ENCODE measurements around the gene TLR10.
A peak's percentile ranks its signal among the peaks of the same experiment; 100 is the strongest.
"Not testable (repeated sequence)": the region's sequence is repeated elsewhere in the genome, so short reads cannot be mapped to it uniquely, and the experiment has no call there.

The TLR10 gene

GRCh38 chr4:38782452-38783108, at the start of gene TLR10:
Gene TLR10 (minus strand): TSS chr4:38782990. CDS start chr4:38775590, 7,400 bp downstream.
- peak; percentile 17 to 27 for DNase-seq

- DNase-seq: no peak
Measured at GRCh38 chr4:38832206-38832605, 49.4 kb upstream of the TLR10 start.

GRCh38 chr4:38831653-38832052, 48.9 kb upstream of the TLR10 start:
- no peak for DNase-seq

GRCh38 chr4:38829237-38829636, 46.4 kb upstream of the TLR10 start:
- DNase-seq: no peak

GRCh38 chr4:38823766-38824165, 41.0 kb upstream of the TLR10 start:
- DNase-seq: no peak

- DNase-seq: no peak
Measured at GRCh38 chr4:38822748-38823303, 40.0 kb upstream of the TLR10 start.

- DNase-seq: no peak
Measured at GRCh38 chr4:38821739-38822138, 38.9 kb upstream of the TLR10 start.

- DNase-seq: no peak
Measured at GRCh38 chr4:38820329-38821061, 37.7 kb upstream of the TLR10 start.

GRCh38 chr4:38819569-38819968, 36.8 kb upstream of the TLR10 start:
- no peak for DNase-seq

GRCh38 chr4:38818441-38818976, 35.7 kb upstream of the TLR10 start:
- DNase-seq: no peak

DNA sequence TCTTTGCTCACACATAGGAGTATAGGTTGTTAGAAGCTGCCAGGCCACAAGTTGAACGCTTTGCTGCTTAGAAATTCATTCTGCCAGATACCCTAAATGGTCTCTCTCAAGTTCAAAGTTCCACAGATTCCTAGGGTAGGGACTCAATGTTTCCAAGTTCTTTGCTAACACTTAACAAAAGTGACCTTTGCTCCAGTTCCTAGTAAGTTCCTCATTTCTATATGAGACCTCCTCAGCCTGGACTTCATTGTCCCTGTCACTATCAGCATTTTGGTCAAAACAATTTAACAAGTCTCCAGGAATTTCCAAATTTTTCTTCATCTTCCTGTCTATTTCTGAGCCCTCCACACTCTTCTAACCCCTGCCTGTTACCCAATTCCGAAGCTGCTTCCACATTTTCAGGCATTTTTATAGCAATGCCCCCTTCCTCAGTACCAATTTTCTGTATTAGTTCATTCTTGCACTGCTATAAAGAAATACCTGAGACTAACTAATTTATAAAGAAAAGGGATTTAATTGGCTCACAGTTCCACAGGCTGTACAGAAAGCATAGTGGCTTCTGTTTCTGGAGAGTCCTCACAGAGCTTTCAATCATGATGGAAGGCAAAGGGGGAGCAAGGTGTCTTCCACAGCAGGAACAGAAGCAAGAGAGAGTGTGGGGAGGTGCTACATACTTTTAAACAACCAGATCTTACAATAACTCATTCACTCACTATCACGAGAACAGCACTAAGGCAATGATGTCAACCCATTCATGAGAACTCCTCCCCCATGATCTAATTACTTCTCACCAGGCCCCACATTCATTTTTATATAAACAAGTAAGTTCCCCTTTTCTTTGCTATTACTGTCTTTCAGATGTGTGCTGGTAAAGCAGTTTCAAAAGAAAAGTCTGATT, 33.3 kb upstream of the TLR10 start:
- no peak for DNase-seq

- no peak for DNase-seq
Measured at GRCh38 chr4:38814386-38814785, 31.6 kb upstream of the TLR10 start.

DNA sequence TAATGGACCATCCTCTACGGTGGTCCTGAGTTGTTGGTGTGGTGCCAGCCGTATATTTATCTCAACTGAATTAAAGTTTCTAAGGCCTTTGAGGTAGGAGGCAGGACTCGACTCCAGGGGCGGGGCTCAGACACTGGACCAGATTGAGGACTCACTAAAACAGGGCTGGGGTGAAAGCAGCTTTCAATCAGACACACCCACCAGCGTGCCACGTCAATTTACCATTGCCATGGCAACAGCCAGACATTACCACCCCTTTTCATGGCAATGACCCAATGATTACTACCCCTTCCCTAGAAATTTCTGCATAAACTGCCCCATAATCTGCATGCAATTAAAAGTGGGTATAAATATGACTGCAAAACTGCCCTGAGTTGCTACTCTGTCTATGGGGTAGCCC, 28.5 kb upstream of the TLR10 start:
- DNase-seq: no peak

- DNase-seq: not testable (repeated sequence)
Measured at GRCh38 chr4:38807462-38807861, 24.7 kb upstream of the TLR10 start.

DNA sequence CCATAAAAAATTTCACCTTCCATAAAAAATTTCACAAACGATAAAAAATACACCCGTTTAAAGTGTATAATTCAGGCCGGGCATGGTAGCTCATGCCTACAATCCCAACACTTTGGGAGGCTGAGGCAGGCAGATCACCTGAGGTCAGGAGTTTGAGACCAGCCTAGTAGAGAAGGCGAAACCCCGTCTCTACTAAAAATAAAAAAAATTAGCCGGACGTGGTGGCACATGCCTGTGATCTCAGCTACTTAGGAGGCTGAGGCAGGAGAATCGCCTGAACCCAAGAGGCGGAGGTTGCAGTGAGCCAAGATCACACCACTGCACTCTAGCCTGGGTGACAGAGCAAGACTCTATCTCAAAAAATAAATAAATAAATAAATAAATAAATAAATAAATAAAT, 23.5 kb upstream of the TLR10 start:
- not testable (repeated sequence) for DNase-seq

- DNase-seq: peak; percentile 19 to 34
Measured at GRCh38 chr4:38805530-38806145, 22.8 kb upstream of the TLR10 start.

DNA sequence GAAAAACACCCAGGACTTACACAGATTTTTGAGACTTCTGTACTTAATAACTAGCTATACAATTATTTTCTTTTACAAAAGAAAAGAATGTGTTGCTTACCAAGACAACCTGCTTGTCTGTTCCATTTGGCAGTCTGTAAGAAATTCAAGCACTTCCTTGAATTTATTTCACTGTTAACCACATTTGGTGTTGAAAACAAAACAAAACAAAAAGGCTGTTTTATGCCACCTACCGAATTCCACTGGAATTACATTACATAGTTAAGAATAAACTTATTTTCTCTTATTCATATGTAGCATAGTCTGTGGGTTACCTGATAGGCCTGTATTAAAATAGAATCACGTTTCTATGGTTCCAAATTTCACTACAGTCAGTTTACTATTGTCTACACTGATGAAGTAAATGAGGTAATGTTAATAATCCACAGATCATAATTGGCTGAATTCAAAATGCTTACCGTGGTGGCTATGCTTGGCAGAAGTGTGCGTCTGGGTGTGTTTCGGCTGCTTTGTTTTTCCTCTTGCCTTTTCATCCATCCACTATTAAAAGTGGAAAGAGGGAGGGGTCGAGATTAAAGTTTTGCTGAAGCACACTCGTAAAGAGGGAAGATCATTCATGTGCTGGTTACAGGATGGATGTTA, 22.0 kb upstream of the TLR10 start, which contains the start of gene TLR1:
TLR1 (minus strand) TSS at position 138 of the 642 bp plus-strand sequence. CDS start 5,960 bp downstream, outside the sequence.
- DNase-seq: no peak

- DNase-seq: peak; percentile 12 to 39
Measured at GRCh38 chr4:38803833-38804653, 21.3 kb upstream of the TLR10 start.

GRCh38 chr4:38802561-38803355, 20.0 kb upstream of the TLR10 start:
- DNase-seq: no peak

- no peak for DNase-seq
Measured at GRCh38 chr4:38800961-38801450, 18.2 kb upstream of the TLR10 start.
